Activated T-helper 17 cell treated with anti-CD3 and anti-CD28 coated beads, Interleukin-2, amount 50 U/mL, for 72 hours (primary cell): ENCODE data around the gene CLCN2. TPM values are rescaled to one million over a fixed set of nuclear protein-coding genes. Genes with fewer than 3 reads are reported as not detected.
A peak's percentile ranks its signal among the peaks of the same experiment; 100 is the strongest.

ENCODE experiments used
- ATAC-seq: fragments of 150-1000 bp; cut with Tn5 transposase; replicated peaks from 2 replicates; pipeline ENCODE4 v1.10.0; 2021; ENCODE audit warnings: mild to moderate bottlenecking, moderate library complexity
- H3K27ac Mint-ChIP-seq: one replicate; pipeline ENCODE4 v1.8.0; 2022; ENCODE audit warnings: mixed read lengths
- H3K27me3 Mint-ChIP-seq: one replicate; pipeline ENCODE4 v1.8.0; 2022; ENCODE audit warnings: mixed read lengths
- H3K36me3 Mint-ChIP-seq: one replicate; pipeline ENCODE4 v1.8.0; 2022; ENCODE audit warnings: low read depth, mild to moderate bottlenecking, mixed read lengths
- H3K4me1 Mint-ChIP-seq: one replicate; pipeline ENCODE4 v1.8.0; 2022; ENCODE audit warnings: mixed read lengths
- H3K4me3 Mint-ChIP-seq: one replicate; pipeline ENCODE4 v1.8.0; 2022; ENCODE audit warnings: mild to moderate bottlenecking, mixed read lengths
- H3K9me3 Mint-ChIP-seq: one replicate; pipeline ENCODE4 v1.8.0; 2022; ENCODE audit warnings: mixed read lengths
- total RNA-seq, 2 donors: library from RNA; stranded (reverse); gene quantifications; one replicate each; pipeline ENCODE4 v1.2.3, GENCODE V29; 2022

CLCN2 gene
- total RNA-seq, 2 donors from 2014 or later = 9.5 to 13.7 TPM

- Mint-ChIP-seq H3K4me1 (peaks cover 46% of the 10 kb centered on the region), H3K36me3 (peaks cover 47% of the 10 kb centered on the region), H3K27ac (peak overlapping the region; percentile 79), H3K9me3 (no peaks in the 10 kb centered on the region), H3K27me3 (no peaks in the 10 kb centered on the region), H3K4me3 (peak overlapping the region; percentile 81)
- ATAC-seq = peak; percentile 65
Measured at GRCh38 chr3:184335661-184336546, 25.5 kb downstream of the CLCN2 start.

- peak; percentile 37 for ATAC-seq
- peak overlapping the region; percentile 79 for H3K27ac Mint-ChIP-seq
- H3K27me3 Mint-ChIP-seq = no peaks in the 10 kb centered on the region
- peaks cover 42% of the 10 kb centered on the region for H3K4me1 Mint-ChIP-seq
- peaks cover 54% of the 10 kb centered on the region for H3K36me3 Mint-ChIP-seq
- peak overlapping the region; percentile 81 for H3K4me3 Mint-ChIP-seq
- no peaks in the 10 kb centered on the region for H3K9me3 Mint-ChIP-seq
Measured at GRCh38 chr3:184335291-184335660, 26.1 kb downstream of the CLCN2 start.

GRCh38 chr3:184334470-184335158 lies 26.8 kb downstream of the CLCN2 start:
- H3K4me1 Mint-ChIP-seq = peaks cover 42% of the 10 kb centered on the region
- peak overlapping the region; percentile 69 for H3K27ac Mint-ChIP-seq
- H3K9me3 Mint-ChIP-seq = no peaks in the 10 kb centered on the region
- peaks cover 60% of the 10 kb centered on the region for H3K36me3 Mint-ChIP-seq
- peak; percentile 82 for ATAC-seq
- peak overlapping the region; percentile 81 for H3K4me3 Mint-ChIP-seq
- H3K27me3 Mint-ChIP-seq = no peaks in the 10 kb centered on the region

GRCh38 chr3:184333700-184334099 lies 27.7 kb downstream of the CLCN2 start:
- no peak for ATAC-seq
- H3K4me3 Mint-ChIP-seq = peak overlapping the region; percentile 81
- no peaks in the 10 kb centered on the region for H3K27me3 Mint-ChIP-seq
- no peaks in the 10 kb centered on the region for H3K9me3 Mint-ChIP-seq
- peak overlapping the region; percentile 69 for H3K27ac Mint-ChIP-seq
- peaks cover 45% of the 10 kb centered on the region for H3K4me1 Mint-ChIP-seq
- peaks cover 69% of the 10 kb centered on the region for H3K36me3 Mint-ChIP-seq

GRCh38 chr3:184333190-184333589 lies 28.2 kb downstream of the CLCN2 start:
- Mint-ChIP-seq H3K4me1 (peaks cover 48% of the 10 kb centered on the region), H3K36me3 (peaks cover 75% of the 10 kb centered on the region), H3K27me3 (no peaks in the 10 kb centered on the region), H3K27ac (peak overlapping the region; percentile 69), H3K9me3 (no peaks in the 10 kb centered on the region), H3K4me3 (no peak overlapping the region)
- ATAC-seq = no peak

- ATAC-seq = no peak
- no peaks in the 10 kb centered on the region for H3K9me3 Mint-ChIP-seq
- H3K27ac Mint-ChIP-seq = peak overlapping the region; percentile 69
- H3K36me3 Mint-ChIP-seq = peaks cover 81% of the 10 kb centered on the region
- peaks cover 41% of the 10 kb centered on the region for H3K4me1 Mint-ChIP-seq
- no peaks in the 10 kb centered on the region for H3K27me3 Mint-ChIP-seq
- no peak overlapping the region for H3K4me3 Mint-ChIP-seq
Measured at GRCh38 chr3:184332370-184333090, 28.9 kb downstream of the CLCN2 start.

- H3K4me1 Mint-ChIP-seq = peaks cover 37% of the 10 kb centered on the region
- H3K27ac Mint-ChIP-seq = peak overlapping the region; percentile 20
- H3K36me3 Mint-ChIP-seq = peaks cover 100% of the 10 kb centered on the region
- ATAC-seq = no peak
- H3K27me3 Mint-ChIP-seq = no peaks in the 10 kb centered on the region
- H3K4me3 Mint-ChIP-seq = no peak overlapping the region
- no peaks in the 10 kb centered on the region for H3K9me3 Mint-ChIP-seq
Measured at GRCh38 chr3:184328516-184328915, 32.9 kb downstream of the CLCN2 start.

GRCh38 chr3:184327171-184327570 lies 34.2 kb downstream of the CLCN2 start:
- ATAC-seq = no peak
- H3K4me1 Mint-ChIP-seq = peaks cover 29% of the 10 kb centered on the region

GRCh38 chr3:184325715-184326369 lies 35.6 kb downstream of the CLCN2 start:
- H3K4me1 Mint-ChIP-seq = peaks cover 28% of the 10 kb centered on the region
- peak; percentile 97 for ATAC-seq
- no peak overlapping the region for H3K4me3 Mint-ChIP-seq
- H3K27ac Mint-ChIP-seq = peak overlapping the region; percentile 84
- peaks cover 100% of the 10 kb centered on the region for H3K36me3 Mint-ChIP-seq
- no peaks in the 10 kb centered on the region for H3K9me3 Mint-ChIP-seq
- H3K27me3 Mint-ChIP-seq = no peaks in the 10 kb centered on the region

More at GRCh38 chr3:184327171-184327570, 34.2 kb downstream of the CLCN2 start:
- Mint-ChIP-seq H3K4me3 (no peak overlapping the region), H3K9me3 (no peaks in the 10 kb centered on the region), H3K27ac (peak overlapping the region; percentile 48), H3K27me3 (no peaks in the 10 kb centered on the region), H3K36me3 (peaks cover 100% of the 10 kb centered on the region)

GRCh38 chr3:184325269-184325668 lies 36.1 kb downstream of the CLCN2 start:
- no peak for ATAC-seq
- Mint-ChIP-seq H3K9me3 (no peaks in the 10 kb centered on the region), H3K4me1 (peaks cover 28% of the 10 kb centered on the region), H3K36me3 (peaks cover 100% of the 10 kb centered on the region), H3K27ac (peak overlapping the region; percentile 84), H3K4me3 (no peak overlapping the region), H3K27me3 (no peaks in the 10 kb centered on the region)

- Mint-ChIP-seq H3K4me1 (peaks cover 33% of the 10 kb centered on the region), H3K9me3 (no peaks in the 10 kb centered on the region), H3K27me3 (no peaks in the 10 kb centered on the region), H3K27ac (no peak overlapping the region), H3K36me3 (peaks cover 100% of the 10 kb centered on the region), H3K4me3 (no peak overlapping the region)
- no peak for ATAC-seq
Measured at GRCh38 chr3:184323696-184324095, 37.7 kb downstream of the CLCN2 start.

GRCh38 chr3:184322731-184323487 lies 38.5 kb downstream of the CLCN2 start:
- peaks cover 31% of the 10 kb centered on the region for H3K4me1 Mint-ChIP-seq
- no peak for ATAC-seq
- H3K36me3 Mint-ChIP-seq = peaks cover 99% of the 10 kb centered on the region
- H3K9me3 Mint-ChIP-seq = no peaks in the 10 kb centered on the region
- H3K4me3 Mint-ChIP-seq = no peak overlapping the region
- H3K27me3 Mint-ChIP-seq = no peaks in the 10 kb centered on the region
- H3K27ac Mint-ChIP-seq = peak overlapping the region; percentile 75

GRCh38 chr3:184321666-184322065 lies 39.7 kb downstream of the CLCN2 start:
- no peaks in the 10 kb centered on the region for H3K9me3 Mint-ChIP-seq
- no peak for ATAC-seq
- H3K27ac Mint-ChIP-seq = peak overlapping the region; percentile 20
- peaks cover 99% of the 10 kb centered on the region for H3K36me3 Mint-ChIP-seq
- H3K4me3 Mint-ChIP-seq = no peak overlapping the region
- peaks cover 42% of the 10 kb centered on the region for H3K4me1 Mint-ChIP-seq
- H3K27me3 Mint-ChIP-seq = no peaks in the 10 kb centered on the region
